NCI-H2081 treated with DMSO at 0.1 percent for 48 hours (cell line): ENCODE data around the gene FOXO4.

Source experiments
- DNase-seq: peaks from one replicate; lab custom pipeline; 2025; lab: John Stamatoyannopoulos, UW

The FOXO4 gene

GRCh38 chrX:71099736-71100135 is 4.1 kb downstream of the FOXO4 start:
- DNase-seq: no peak

GRCh38 chrX:71100581-71101505 is 5.2 kb downstream of the FOXO4 start:
- DNase-seq: no peak

- DNase-seq: no peak
Measured at GRCh38 chrX:71102292-71102691, 6.6 kb downstream of the FOXO4 start.

GRCh38 chrX:71103110-71103983 is 7.7 kb downstream of the FOXO4 start:
- DNase-seq: no peak

- DNase-seq: no peak
Measured at GRCh38 chrX:71105628-71106027, 10.0 kb downstream of the FOXO4 start.

GRCh38 chrX:71106427-71106826 is 10.8 kb downstream of the FOXO4 start, which contains the start of gene CXorf65:
TSS of gene CXorf65 (minus strand) at chrX:71106740. CDS start at chrX:71106556, 184 bp downstream.
- DNase-seq: no peak

GRCh38 chrX:71107245-71107644 is 11.6 kb downstream of the FOXO4 start:
- DNase-seq: no peak

- DNase-seq: no peak
Measured at GRCh38 chrX:71107762-71108360, 12.2 kb downstream of the FOXO4 start.

- DNase-seq: no peak
Measured at GRCh38 chrX:71109051-71109450, 13.4 kb downstream of the FOXO4 start.

GRCh38 chrX:71111141-71111843 is 15.6 kb downstream of the FOXO4 start, which contains the start of gene IL2RG:
TSS of gene IL2RG (minus strand) at chrX:71111577. CDS start at chrX:71111539, 38 bp downstream.
- no peak for DNase-seq

GRCh38 chrX:71111921-71112431 is 16.3 kb downstream of the FOXO4 start:
- no peak for DNase-seq

GRCh38 chrX:71117358-71117757 is 21.7 kb downstream of the FOXO4 start:
- no peak for DNase-seq

GRCh38 chrX:71118032-71118984 is 22.7 kb downstream of the FOXO4 start, which contains the start of gene MED12:
TSS of gene MED12 (plus strand) at chrX:71118596. CDS start at chrX:71118755, 159 bp downstream.
- DNase-seq: peak; percentile 35

- no peak for DNase-seq
Measured at GRCh38 chrX:71118985-71119535, 23.4 kb downstream of the FOXO4 start.

- no peak for DNase-seq
Measured at GRCh38 chrX:71128166-71128833, 32.6 kb downstream of the FOXO4 start.

- no peak for DNase-seq
Measured at GRCh38 chrX:71128915-71129765, 33.5 kb downstream of the FOXO4 start.

- DNase-seq: no peak
Measured at GRCh38 chrX:71131510-71131909, 35.9 kb downstream of the FOXO4 start.

- DNase-seq: no peak
Measured at GRCh38 chrX:71140440-71140839, 44.8 kb downstream of the FOXO4 start.
